Astrocyte of the spinal cord (primary cell): ENCODE results near the gene ZSCAN32.

Experiments
- DNase-seq: peaks from one replicate; pipeline ENCODE4 v3.0.0; 2011; ENCODE audit warnings: low read depth, low spot score
- H3K4me3 ChIP-seq: 2 replicates; pipeline ENCODE4 v1.5.1; 2011; ENCODE audit warnings: low read depth, mild to moderate bottlenecking, low read length, moderate library complexity
- CTCF ChIP-seq: IDR thresholded peaks from 2 replicates; pipeline ENCODE4 v1.5.1; 2012; ENCODE audit warnings: low read depth, mild to moderate bottlenecking, low read length, inconsistent platforms
- in situ Hi-C: cut with HindIII; loops from 2 replicates; pipeline ENCODE4 v1.10.0; 2017; ENCODE audit warnings: low sequenced_read_pairs

Gene ZSCAN32

GRCh38 chr16:3413730-3414379 lies 13.1 kb upstream of the ZSCAN32 start:
- no peak for TF ChIP-seq CTCF
- no peak overlapping the region for H3K4me3 ChIP-seq
- no peak for DNase-seq
- in situ Hi-C loops, result no loop called here

- no peak for TF ChIP-seq CTCF
- H3K4me3 ChIP-seq, result no peak overlapping the region
Observed at GRCh38 chr16:3408561-3409197, 7.9 kb upstream of the ZSCAN32 start.

GRCh38 chr16:3401719-3402397 lies 1.1 kb upstream of the ZSCAN32 start:
- in situ Hi-C loops, result no loop called here
- H3K4me3 ChIP-seq, result peak overlapping the region; percentile 88
- DNase-seq, result peak; percentile 24
- no peak for TF ChIP-seq CTCF

More at GRCh38 chr16:3408561-3409197, 7.9 kb upstream of the ZSCAN32 start:
- DNase-seq, result no peak
- in situ Hi-C loops, result no loop called here

- in situ Hi-C loops, result no loop called here
- no peak for TF ChIP-seq CTCF
- DNase-seq, result no peak
- H3K4me3 ChIP-seq, result peak overlapping the region; percentile 88
Observed at GRCh38 chr16:3400446-3400778, 392 bp downstream of the ZSCAN32 start.

- in situ Hi-C loops, result no loop called here
- no peak for DNase-seq
- no peak overlapping the region for H3K4me3 ChIP-seq
- no peak for TF ChIP-seq CTCF
Observed at GRCh38 chr16:3389663-3390338, 11.0 kb downstream of the ZSCAN32 start.

- H3K4me3 ChIP-seq, result no peak overlapping the region
- in situ Hi-C loops, result no loop called here
- TF ChIP-seq CTCF, result no peak
- DNase-seq, result no peak
Observed at GRCh38 chr16:3388325-3388724, 12.5 kb downstream of the ZSCAN32 start.
